ENCODE measurements around the gene WWP2.
"Not testable (repeated sequence)": the region's sequence is repeated elsewhere in the genome, so short reads cannot be mapped to it uniquely, and the experiment has no call there.

WWP2 gene

GRCh38 chr16:69824564-69825142 is 62.5 kb downstream of the WWP2 start:
- H3K9me3 ChIP-seq (ENCODE audit: insufficient read depth, low read depth, low read length); H3K4me3 ChIP-seq (ENCODE audit: low read length); H3K9ac ChIP-seq (ENCODE audit: low read depth, low read length); H3K36me3 ChIP-seq (ENCODE audit: insufficient read depth, low read depth, low read length); H3K27me3 ChIP-seq (ENCODE audit: insufficient read depth, low read length); H3K4me1 ChIP-seq (ENCODE audit: insufficient read depth, low read length); H3K27ac ChIP-seq (ENCODE audit: low read length): not testable (repeated sequence)

- H3K9ac ChIP-seq (ENCODE audit: low read depth, low read length) = no peak overlapping the region
- H3K36me3 ChIP-seq (ENCODE audit: insufficient read depth, low read depth, low read length) = no peaks in the 10 kb centered on the region; the same call in 1 of the 2 replicates
- H3K4me3 ChIP-seq (ENCODE audit: low read length) = no peak overlapping the region
- H3K9me3 ChIP-seq (ENCODE audit: insufficient read depth, low read depth, low read length) = no peaks in the 10 kb centered on the region
- no peaks in the 10 kb centered on the region for H3K27me3 ChIP-seq (ENCODE audit: insufficient read depth, low read length)
- no peaks in the 10 kb centered on the region for H3K4me1 ChIP-seq (ENCODE audit: insufficient read depth, low read length)
- H3K27ac ChIP-seq (ENCODE audit: low read length) = no peak overlapping the region
Measured at GRCh38 chr16:69827524-69827923, 65.4 kb downstream of the WWP2 start.

- H3K4me1 ChIP-seq (ENCODE audit: insufficient read depth, low read length) = peaks cover 9% of the 10 kb centered on the region; the same call in 1 of the 2 replicates
- H3K36me3 ChIP-seq (ENCODE audit: insufficient read depth, low read depth, low read length) = no peaks in the 10 kb centered on the region; the same call in 1 of the 2 replicates
- no peak overlapping the region for H3K9ac ChIP-seq (ENCODE audit: low read depth, low read length)
- no peak overlapping the region for H3K4me3 ChIP-seq (ENCODE audit: low read length)
- H3K27me3 ChIP-seq (ENCODE audit: insufficient read depth, low read length) = no peaks in the 10 kb centered on the region
- H3K27ac ChIP-seq (ENCODE audit: low read length) = no peak overlapping the region
- no peaks in the 10 kb centered on the region for H3K9me3 ChIP-seq (ENCODE audit: insufficient read depth, low read depth, low read length)
Measured at GRCh38 chr16:69829338-69829737, 67.2 kb downstream of the WWP2 start.

- Histone ChIP-seq H3K9me3 (ENCODE audit: insufficient read depth, low read depth, low read length) (no peaks in the 10 kb centered on the region), H3K4me3 (ENCODE audit: low read length) (no peak overlapping the region), H3K9ac (ENCODE audit: low read depth, low read length) (no peak overlapping the region), H3K27me3 (ENCODE audit: insufficient read depth, low read length) (no peaks in the 10 kb centered on the region), H3K36me3 (ENCODE audit: insufficient read depth, low read depth, low read length) (no peaks in the 10 kb centered on the region; the same call in 1 of the 2 replicates), H3K27ac (ENCODE audit: low read length) (no peak overlapping the region), H3K4me1 (ENCODE audit: insufficient read depth, low read length) (peaks cover 9% of the 10 kb centered on the region; the same call in 1 of the 2 replicates)
Measured at GRCh38 chr16:69830146-69830533, 68.0 kb downstream of the WWP2 start.

GRCh38 chr16:69830534-69831211 is 68.5 kb downstream of the WWP2 start:
- H3K36me3 ChIP-seq (ENCODE audit: insufficient read depth, low read depth, low read length) = no peaks in the 10 kb centered on the region; the same call in 1 of the 2 replicates
- H3K4me1 ChIP-seq (ENCODE audit: insufficient read depth, low read length) = peaks cover 9% of the 10 kb centered on the region; the same call in 1 of the 2 replicates
- H3K27ac ChIP-seq (ENCODE audit: low read length) = no peak overlapping the region
- no peak overlapping the region for H3K4me3 ChIP-seq (ENCODE audit: low read length)
- peak overlapping the region; percentile 16; the same call in 1 of the 2 replicates for H3K9ac ChIP-seq (ENCODE audit: low read depth, low read length)
- no peaks in the 10 kb centered on the region for H3K27me3 ChIP-seq (ENCODE audit: insufficient read depth, low read length)
- no peaks in the 10 kb centered on the region for H3K9me3 ChIP-seq (ENCODE audit: insufficient read depth, low read depth, low read length)

GRCh38 chr16:69831212-69832123 is 69.3 kb downstream of the WWP2 start:
- Histone ChIP-seq H3K9ac (ENCODE audit: low read depth, low read length) (no peak overlapping the region; the same call in 1 of the 2 replicates), H3K4me3 (ENCODE audit: low read length) (no peak overlapping the region), H3K36me3 (ENCODE audit: insufficient read depth, low read depth, low read length) (no peaks in the 10 kb centered on the region; the same call in 1 of the 2 replicates), H3K9me3 (ENCODE audit: insufficient read depth, low read depth, low read length) (no peaks in the 10 kb centered on the region), H3K27ac (ENCODE audit: low read length) (no peak overlapping the region), H3K4me1 (ENCODE audit: insufficient read depth, low read length) (peaks cover 9% of the 10 kb centered on the region; the same call in 1 of the 2 replicates), H3K27me3 (ENCODE audit: insufficient read depth, low read length) (no peaks in the 10 kb centered on the region)

GRCh38 chr16:69833357-69834282 is 71.5 kb downstream of the WWP2 start:
- H3K4me1 ChIP-seq (ENCODE audit: insufficient read depth, low read length) = peaks cover 9% of the 10 kb centered on the region; the same call in 1 of the 2 replicates

GRCh38 chr16:69834807-69835466 is 72.8 kb downstream of the WWP2 start:
- Histone ChIP-seq H3K4me1 (ENCODE audit: insufficient read depth, low read length) (peaks cover 9% of the 10 kb centered on the region; the same call in 1 of the 2 replicates), H3K36me3 (ENCODE audit: insufficient read depth, low read depth, low read length) (no peaks in the 10 kb centered on the region), H3K9me3 (ENCODE audit: insufficient read depth, low read depth, low read length) (no peaks in the 10 kb centered on the region), H3K27me3 (ENCODE audit: insufficient read depth, low read length) (no peaks in the 10 kb centered on the region), H3K9ac (ENCODE audit: low read depth, low read length) (no peak overlapping the region), H3K27ac (ENCODE audit: low read length) (no peak overlapping the region), H3K4me3 (ENCODE audit: low read length) (no peak overlapping the region)

More at GRCh38 chr16:69833357-69834282, 71.5 kb downstream of the WWP2 start:
- Histone ChIP-seq H3K27ac (ENCODE audit: low read length) (no peak overlapping the region), H3K9ac (ENCODE audit: low read depth, low read length) (no peak overlapping the region), H3K9me3 (ENCODE audit: insufficient read depth, low read depth, low read length) (no peaks in the 10 kb centered on the region), H3K36me3 (ENCODE audit: insufficient read depth, low read depth, low read length) (no peaks in the 10 kb centered on the region; the same call in 1 of the 2 replicates), H3K4me3 (ENCODE audit: low read length) (no peak overlapping the region), H3K27me3 (ENCODE audit: insufficient read depth, low read length) (no peaks in the 10 kb centered on the region)

GRCh38 chr16:69836257-69836656 is 74.1 kb downstream of the WWP2 start:
- Histone ChIP-seq H3K27ac (ENCODE audit: low read length) (no peak overlapping the region), H3K4me1 (ENCODE audit: insufficient read depth, low read length) (peaks cover 9% of the 10 kb centered on the region; the same call in 1 of the 2 replicates), H3K36me3 (ENCODE audit: insufficient read depth, low read depth, low read length) (peaks cover 9% of the 10 kb centered on the region; the same call in 1 of the 2 replicates), H3K4me3 (ENCODE audit: low read length) (no peak overlapping the region), H3K27me3 (ENCODE audit: insufficient read depth, low read length) (no peaks in the 10 kb centered on the region), H3K9me3 (ENCODE audit: insufficient read depth, low read depth, low read length) (no peaks in the 10 kb centered on the region), H3K9ac (ENCODE audit: low read depth, low read length) (no peak overlapping the region)

- Histone ChIP-seq H3K4me1 (ENCODE audit: insufficient read depth, low read length) (peaks cover 9% of the 10 kb centered on the region; the same call in 1 of the 2 replicates), H3K9ac (ENCODE audit: low read depth, low read length) (no peak overlapping the region), H3K27ac (ENCODE audit: low read length) (no peak overlapping the region), H3K27me3 (ENCODE audit: insufficient read depth, low read length) (no peaks in the 10 kb centered on the region), H3K36me3 (ENCODE audit: insufficient read depth, low read depth, low read length) (peaks cover 11% of the 10 kb centered on the region; the same call in 1 of the 2 replicates), H3K9me3 (ENCODE audit: insufficient read depth, low read depth, low read length) (no peaks in the 10 kb centered on the region), H3K4me3 (ENCODE audit: low read length) (no peak overlapping the region)
Measured at GRCh38 chr16:69837380-69837779, 75.2 kb downstream of the WWP2 start.
